IMR-90 (cell line): ENCODE results near the gene IL18R1. TPM values are rescaled to one million over a fixed set of nuclear protein-coding genes. Genes with fewer than 3 reads are reported as not detected.

Experiments used
- ATAC-seq: fragments of 200-7000 bp; cut with Tn5 transposase; 2 replicates; pipeline ENCODE4 v1.9.1; 2020; ENCODE audit warnings: low read depth, mild to moderate bottlenecking, moderate library complexity
- BruUV-seq: library from RNA; stranded (reverse); fragments of 400-500 nt; replicated peaks from 2 replicates; lab custom pipeline; 2021; lab: Mats Ljungman, UMichigan
- CTCF ChIA-PET: fragments of 300-600 bp; formaldehyde crosslinking; extraction: SDS; loops from one replicate; lab custom pipeline; 2021; ENCODE audit warnings: antibody characterized with exemption; lab: Yijun Ruan, JAX
- POLR2A ChIA-PET: fragments of 300-600 bp; sonication (Branson Sonifier 250); formaldehyde crosslinking; loops from one replicate; lab custom pipeline; 2022; ENCODE audit warnings: antibody characterized with exemption; ENCODE audit not compliant: unreplicated experiment; lab: Charles Lee
- DNase-seq: peaks from one replicate; pipeline ENCODE4 v3.0.0; 2013
- H2AFZ ChIP-seq: replicated peaks from 2 replicates; pipeline ENCODE3; 2013; ENCODE audit warnings: low read length, mild to moderate bottlenecking; ENCODE audit not compliant: poor library complexity
- H2AK5ac ChIP-seq: 2 replicates; pipeline ENCODE4 v1.6.1; 2013; ENCODE audit warnings: low read depth, low read length, inconsistent platforms
- H2AK9ac ChIP-seq: replicated peaks from 2 replicates; pipeline ENCODE3; 2013; ENCODE audit warnings: mild to moderate bottlenecking, low read depth, low read length, moderate library complexity; ENCODE audit not compliant: poor library complexity
- H2BK120ac ChIP-seq: 2 replicates; pipeline ENCODE4 v1.6.1; 2013; ENCODE audit warnings: low read depth, low read length, inconsistent platforms
- H2BK15ac ChIP-seq: 3 replicates; pipeline ENCODE4 v1.6.1; 2013; ENCODE audit warnings: low read depth, low read length, inconsistent platforms
- H2BK20ac ChIP-seq: 2 replicates; pipeline ENCODE4 v1.6.1; 2013; ENCODE audit warnings: low read depth, mild to moderate bottlenecking, inconsistent platforms, low read length, moderate library complexity
- H2BK5ac ChIP-seq: 2 replicates; pipeline ENCODE4 v1.6.1; 2013; ENCODE audit warnings: mild to moderate bottlenecking, low read depth, low read length, inconsistent platforms; ENCODE audit not compliant: poor library complexity, severe bottlenecking
- H3K14ac ChIP-seq: replicated peaks from 2 replicates; pipeline ENCODE4 v1.6.1; 2013; ENCODE audit warnings: low read depth, low read length, inconsistent platforms
- H3K18ac ChIP-seq: 2 replicates; pipeline ENCODE4 v1.6.1; 2013; ENCODE audit warnings: low read depth, low read length, control low read depth
- H3K23ac ChIP-seq: 2 replicates; pipeline ENCODE4 v1.6.1; 2013; ENCODE audit warnings: low read depth, low read length, inconsistent platforms
- H3K27ac ChIP-seq: 2 replicates; pipeline ENCODE4 v1.5.1; 2013; ENCODE audit warnings: mild to moderate bottlenecking, control low read depth, low read length; ENCODE audit not compliant: insufficient read depth
- H3K27me3 ChIP-seq: 2 replicates; pipeline ENCODE4 v1.6.1; 2013; ENCODE audit warnings: low read length; ENCODE audit not compliant: control insufficient read depth, insufficient read depth
- H3K36me3 ChIP-seq: 2 replicates; pipeline ENCODE4 v1.6.1; 2013; ENCODE audit warnings: low read length, mixed read lengths; ENCODE audit not compliant: control insufficient read depth, insufficient read depth
- H3K4ac ChIP-seq: 2 replicates; pipeline ENCODE4 v1.6.1; 2013; ENCODE audit warnings: low read depth, low read length, inconsistent platforms
- H3K4me1 ChIP-seq: 2 replicates; pipeline ENCODE4 v1.6.1; 2013; ENCODE audit warnings: low read length, mixed read lengths; ENCODE audit not compliant: control insufficient read depth, insufficient read depth
- H3K4me2 ChIP-seq: 2 replicates; pipeline ENCODE4 v1.6.1; 2013; ENCODE audit warnings: low read depth, mild to moderate bottlenecking, control low read depth, low read length, moderate library complexity
- H3K4me3 ChIP-seq: 2 replicates; pipeline ENCODE4 v1.5.1; 2013; ENCODE audit warnings: low read depth, mild to moderate bottlenecking, control low read depth, low read length, moderate library complexity; ENCODE audit not compliant: insufficient read depth
- H3K56ac ChIP-seq: 2 replicates; pipeline ENCODE4 v1.6.1; 2013; ENCODE audit warnings: low read length, inconsistent platforms; ENCODE audit not compliant: insufficient read depth; ENCODE audit errors: extremely low read depth
- H3K79me1 ChIP-seq, 2 experiments: 2 replicates each; pipeline ENCODE4 v1.6.1; 2013; ENCODE audit warnings: low read length in 2 of 2, inconsistent platforms in 1 of 2, low read depth in 1 of 2
- H3K9ac ChIP-seq: 2 replicates; pipeline ENCODE4 v1.6.1; 2013; ENCODE audit warnings: low read depth, low read length, control low read depth
- H3K9me1 ChIP-seq: 2 replicates; pipeline ENCODE4 v1.6.1; 2013; ENCODE audit warnings: low read length, inconsistent platforms; ENCODE audit not compliant: insufficient read depth
- H3K9me3 ChIP-seq: 2 replicates; pipeline ENCODE4 v1.6.1; 2013; ENCODE audit warnings: low read length; ENCODE audit not compliant: control insufficient read depth, insufficient read depth
- H4K20me1 ChIP-seq: 2 replicates; pipeline ENCODE4 v1.6.1; 2013; ENCODE audit warnings: low read length, inconsistent platforms; ENCODE audit not compliant: insufficient read depth
- H4K5ac ChIP-seq: 2 replicates; pipeline ENCODE4 v1.6.1; 2013; ENCODE audit warnings: mild to moderate bottlenecking, low read depth, low read length, control low read depth
- H4K8ac ChIP-seq, 2 experiments: 2 replicates each; pipeline ENCODE4 v1.6.1; 2013; ENCODE audit warnings: low read depth in 2 of 2, low read length in 2 of 2, control low read depth in 1 of 2, inconsistent platforms in 1 of 2
- H4K91ac ChIP-seq: 2 replicates; pipeline ENCODE4 v1.6.1; 2013; ENCODE audit warnings: low read depth, low read length, inconsistent platforms; ENCODE audit not compliant: insufficient read depth
- ELK1 ChIP-seq: fragments of 150-350 bp; IDR thresholded peaks from 2 replicates; pipeline ENCODE4 v1.6.1; 2016; ENCODE audit warnings: low read depth, mild to moderate bottlenecking, low read length, moderate library complexity, borderline replicate concordance
- NFE2L2 ChIP-seq: fragments of 150-350 bp; IDR thresholded peaks from 2 replicates; pipeline ENCODE4 v1.6.1; 2016; ENCODE audit warnings: low read depth, mild to moderate bottlenecking, low read length
- USF2 ChIP-seq: fragments of 150-350 bp; IDR thresholded peaks from 2 replicates; pipeline ENCODE4 v1.6.1; 2017; ENCODE audit warnings: mild to moderate bottlenecking, antibody characterized with exemption, low read length, low read depth
- WGBS, 2 experiments: methylation state at CpG; one replicate each; pipeline versions ENCODE4 v1.1.5 to v1.1.7; 2013; ENCODE audit warnings: missing lambda C conversion rate in 2 of 2; ENCODE audit not compliant: insufficient read length in 1 of 2; ENCODE audit errors: extremely low coverage in 2 of 2; 5-methylcytosine and 5-hydroxymethylcytosine counted together
- dilution Hi-C: fragments of 300-500 bp; cut with HindIII; formaldehyde crosslinking; loops from one replicate; pipeline ENCODE4 v1.14.3; 2018; ENCODE audit warnings: low sequenced_read_pairs; ENCODE audit not compliant: unreplicated experiment
- in situ Hi-C: fragments of 300-500 bp; cut with MboI; formaldehyde crosslinking; loops from 3 replicates; pipeline ENCODE4 v1.14.3; 2019; ENCODE audit warnings: low sequenced_read_pairs, inconsistent platforms, mixed read lengths
- intact Hi-C: fragments of 100-400 bp; cut with micrococcal nuclease; formaldehyde crosslinking; loops from 2 replicates; pipeline ENCODE4 v1.10.0; 2022
- polyA plus RNA-seq, 3 experiments: library from polyadenylated mRNA; depleted of rRNA; stranded (reverse); fragments of >200 nt; gene quantifications; 2 replicates each; pipeline ENCODE4 v1.2.3, GENCODE V29; 2012; ENCODE audit warnings: low replicate concordance in 1 of 3
- total RNA-seq: library from RNA; depleted of rRNA; stranded (reverse); fragments of >200 nt; gene quantifications from 2 replicates; pipeline ENCODE4 v1.2.3, GENCODE V29; 2012

IL18R1 gene
- total and polyA plus RNA-seq, 2 of the 4 experiments (the other 2 are of a cell fraction), result 0.18 to 0.24 TPM

- no peaks in the 10 kb centered on the region for H4K20me1 ChIP-seq
- in situ Hi-C loops, result loop anchor here (5.0 kb wide), 1 partner anchor 106 kb away; no protein-coding TSS in a partner anchor
- H2BK20ac ChIP-seq, result no peak overlapping the region
- no peak overlapping the region for H2BK5ac ChIP-seq
- no peak overlapping the region for H3K56ac ChIP-seq
- ATAC-seq (no peak), DNase-seq (no peak)
- H3K14ac ChIP-seq, result no peak overlapping the region
- no peak overlapping the region for H3K4me3 ChIP-seq
- no peak overlapping the region for H3K23ac ChIP-seq
- H2AK9ac ChIP-seq, result no peak overlapping the region
- H3K4me2 ChIP-seq, result no peak overlapping the region
- no peak for TF ChIP-seq NFE2L2
- TF ChIP-seq ELK1, result no peak
- TF ChIP-seq USF2, result no peak
- BruUV-seq, result no TSS peak
- no peak overlapping the region for H3K4ac ChIP-seq
- H4K8ac ChIP-seq, result no peak overlapping the region
- no peak overlapping the region for H4K5ac ChIP-seq
- no peaks in the 10 kb centered on the region for H3K36me3 ChIP-seq
- POLR2A ChIA-PET, result no interaction called here
- H3K9ac ChIP-seq, result no peak overlapping the region
- H2AK5ac ChIP-seq, result no peak overlapping the region
- no peak overlapping the region for H3K18ac ChIP-seq
- no peaks in the 10 kb centered on the region for H3K79me1 ChIP-seq
- H4K91ac ChIP-seq, result no peak overlapping the region
- peaks cover 1% of the 10 kb centered on the region; the same call in 1 of the 2 replicates for H3K4me1 ChIP-seq
- no peak overlapping the region for H3K27ac ChIP-seq
- H3K9me1 ChIP-seq, result no peaks in the 10 kb centered on the region
- no peaks in the 10 kb centered on the region for H3K27me3 ChIP-seq
- no peak overlapping the region for H2BK15ac ChIP-seq
- H2AFZ ChIP-seq, result no peak overlapping the region
- no CpG with 5 or more reads among the region's 8 CpGs for WGBS, 2 experiments
- H2BK120ac ChIP-seq, result no peak overlapping the region
- CTCF ChIA-PET, result no interaction called here
- dilution Hi-C loops, result no loop called here
- intact Hi-C loops, result loop anchor here (5.0 to 10.0 kb wide), 3 partner anchors 194 to 474 kb away; no protein-coding TSS in a partner anchor
- no peaks in the 10 kb centered on the region for H3K9me3 ChIP-seq
Observed at GRCh38 chr2:102358496-102358895, 2.9 kb downstream of the IL18R1 start.
